HAP-1 (cell line): ENCODE results near the gene WDFY2.
A peak's percentile ranks its signal among the peaks of the same experiment; 100 is the strongest.
"Not testable (repeated sequence)": the region's sequence is repeated elsewhere in the genome, so short reads cannot be mapped to it uniquely, and the experiment has no call there.

Experiments
- DNase-seq, 2 experiments: peaks; one replicate each; pipeline ENCODE4 v3.0.0-alpha.2; 2016 to 2020; ENCODE audit warnings: low spot score in 2 of 2
- H3K27me3 ChIP-seq: fragments of 250-450 bp; sonication (Bioruptor Pico); 2 replicates; pipeline ENCODE4 v1.5.1; 2020; ENCODE audit warnings: low read depth, mild to moderate bottlenecking, moderate library complexity
- H3K36me3 ChIP-seq: fragments of 250-450 bp; sonication (Bioruptor Pico); replicated peaks from 2 replicates; pipeline ENCODE4 v1.5.1; 2020; ENCODE audit warnings: mild to moderate bottlenecking
- H3K4me1 ChIP-seq: fragments of 250-450 bp; sonication (Bioruptor Pico); 2 replicates; pipeline ENCODE4 v1.5.1; 2020; ENCODE audit warnings: mild to moderate bottlenecking
- H3K4me3 ChIP-seq: fragments of 250-450 bp; sonication (Bioruptor Pico); 2 replicates; pipeline ENCODE4 v1.5.1; 2020; ENCODE audit warnings: mild to moderate bottlenecking, moderate library complexity
- H3K9me3 ChIP-seq: fragments of 250-450 bp; sonication (Bioruptor Pico); 2 replicates; pipeline ENCODE4 v1.5.1; 2020; ENCODE audit warnings: mild to moderate bottlenecking, moderate library complexity
- in situ Hi-C: fragments of 300-500 bp; cut with MboI; formaldehyde crosslinking; loops from 3 replicates; pipeline ENCODE4 v1.14.3; 2020; ENCODE audit warnings: low sequenced_read_pairs, inconsistent platforms, mixed read lengths

WDFY2 gene

DNA sequence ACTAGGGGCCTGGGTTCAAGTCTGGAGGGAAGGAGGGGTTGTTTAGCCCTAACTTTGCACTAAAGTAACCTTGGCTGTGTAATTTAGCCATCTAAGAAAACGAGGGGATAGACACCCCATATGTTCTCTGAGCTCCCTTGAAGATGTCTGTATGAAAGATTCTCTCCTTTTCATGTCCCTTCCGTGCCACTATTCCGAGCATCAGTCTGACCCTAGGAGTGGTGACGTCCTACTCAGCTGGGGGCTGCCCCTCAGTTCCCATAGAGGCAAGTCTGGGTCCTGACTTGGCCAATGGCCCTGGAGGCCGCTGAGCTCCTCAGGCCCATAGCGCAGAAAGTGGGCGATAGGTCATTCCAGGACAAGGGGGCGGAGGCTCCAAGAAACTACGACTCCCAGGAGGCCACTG, 790 bp upstream of the WDFY2 start:
- peak overlapping the region; percentile 76 for H3K4me3 ChIP-seq
- in situ Hi-C loops: loop anchor here (10.0 kb wide), 1 partner anchor 129 kb away; the partner anchor contains the start of gene INTS6
- H3K4me1 ChIP-seq: peaks cover 24% of the 10 kb centered on the region
- H3K9me3 ChIP-seq: no peaks in the 10 kb centered on the region
- no peaks in the 10 kb centered on the region for H3K27me3 ChIP-seq
- H3K36me3 ChIP-seq: no peaks in the 10 kb centered on the region
- DNase-seq: no peak

DNA sequence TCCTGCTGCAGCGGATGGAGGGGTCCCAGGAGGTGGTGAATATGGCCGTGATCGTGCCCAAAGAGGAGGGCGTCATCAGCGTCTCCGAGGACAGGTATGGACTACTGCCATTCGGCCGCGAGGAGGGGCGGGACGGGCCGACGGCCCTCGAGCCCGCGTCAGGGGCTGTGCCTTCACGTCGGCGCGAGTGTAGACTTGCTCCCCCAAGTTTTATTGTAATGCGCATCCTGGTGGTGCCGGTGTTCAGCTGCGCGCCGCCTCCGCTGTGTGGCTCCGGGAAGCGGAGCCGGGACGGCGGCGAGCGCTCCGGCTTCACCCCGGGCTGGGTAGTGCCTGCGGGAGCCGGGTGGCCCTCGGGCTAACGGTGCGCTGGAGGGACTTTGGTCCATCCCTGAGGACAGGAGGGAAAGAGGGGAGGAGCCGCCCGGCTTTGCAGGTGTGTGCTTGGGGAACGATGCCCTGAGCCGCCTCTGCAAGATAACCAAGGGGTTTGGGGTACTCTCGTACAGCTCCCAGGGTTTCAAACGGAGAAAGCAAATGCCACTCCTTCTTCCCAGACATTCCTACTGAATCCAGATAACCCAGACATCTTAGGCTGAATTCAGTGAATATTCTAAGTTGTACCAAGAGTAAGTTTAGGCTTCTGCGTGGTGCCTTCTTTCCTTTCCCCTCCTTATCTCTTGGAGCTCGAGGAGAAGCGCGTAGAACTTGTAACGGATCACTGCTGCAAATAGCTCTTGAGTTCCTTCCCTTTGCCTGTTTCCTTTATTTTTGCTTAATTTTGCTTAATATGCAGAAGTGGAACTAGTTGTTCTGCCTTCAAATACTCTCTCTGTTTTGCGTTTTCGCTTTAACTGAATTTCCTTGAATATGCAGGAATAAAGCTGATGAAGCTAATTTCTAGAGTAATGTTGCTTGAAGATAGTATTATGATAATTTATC, 740 bp downstream of the WDFY2 start:
- in situ Hi-C loops: loop anchor here (10.0 kb wide), 1 partner anchor 130 kb away; the partner anchor contains the start of gene INTS6
- DNase-seq: peak; percentile 51 to 72
- H3K4me1 ChIP-seq: peaks cover 39% of the 10 kb centered on the region
- no peaks in the 10 kb centered on the region for H3K36me3 ChIP-seq
- H3K4me3 ChIP-seq: peak overlapping the region; percentile 76
- H3K27me3 ChIP-seq: no peaks in the 10 kb centered on the region
- no peaks in the 10 kb centered on the region for H3K9me3 ChIP-seq

- in situ Hi-C loops: loop anchor here (10.0 kb wide), 1 partner anchor 131 kb away; the partner anchor contains the start of gene INTS6
- no peaks in the 10 kb centered on the region for H3K27me3 ChIP-seq
- peak overlapping the region; percentile 76 for H3K4me3 ChIP-seq
- peaks cover 41% of the 10 kb centered on the region for H3K4me1 ChIP-seq
- no peaks in the 10 kb centered on the region for H3K36me3 ChIP-seq
- no peaks in the 10 kb centered on the region for H3K9me3 ChIP-seq
- no peak for DNase-seq
Measured at GRCh38 chr13:51585696-51586095, 1.4 kb downstream of the WDFY2 start.

GRCh38 chr13:51587372-51587771, 3.1 kb downstream of the WDFY2 start:
- no peaks in the 10 kb centered on the region for H3K9me3 ChIP-seq
- in situ Hi-C loops: loop anchor here (10.0 kb wide), 1 partner anchor 133 kb away; the partner anchor contains the start of gene INTS6
- DNase-seq: no peak
- no peaks in the 10 kb centered on the region for H3K36me3 ChIP-seq
- H3K4me3 ChIP-seq: no peak overlapping the region
- H3K27me3 ChIP-seq: no peaks in the 10 kb centered on the region
- H3K4me1 ChIP-seq: peaks cover 41% of the 10 kb centered on the region

- no peak overlapping the region for H3K4me3 ChIP-seq
- no peak for DNase-seq
- H3K9me3 ChIP-seq: no peaks in the 10 kb centered on the region
- in situ Hi-C loops: loop anchor here (10.0 kb wide), 1 partner anchor 134 kb away; the partner anchor contains the start of gene INTS6
- H3K27me3 ChIP-seq: no peaks in the 10 kb centered on the region
- peaks cover 37% of the 10 kb centered on the region for H3K4me1 ChIP-seq
- H3K36me3 ChIP-seq: no peaks in the 10 kb centered on the region
Measured at GRCh38 chr13:51588406-51588949, 4.2 kb downstream of the WDFY2 start.

DNA sequence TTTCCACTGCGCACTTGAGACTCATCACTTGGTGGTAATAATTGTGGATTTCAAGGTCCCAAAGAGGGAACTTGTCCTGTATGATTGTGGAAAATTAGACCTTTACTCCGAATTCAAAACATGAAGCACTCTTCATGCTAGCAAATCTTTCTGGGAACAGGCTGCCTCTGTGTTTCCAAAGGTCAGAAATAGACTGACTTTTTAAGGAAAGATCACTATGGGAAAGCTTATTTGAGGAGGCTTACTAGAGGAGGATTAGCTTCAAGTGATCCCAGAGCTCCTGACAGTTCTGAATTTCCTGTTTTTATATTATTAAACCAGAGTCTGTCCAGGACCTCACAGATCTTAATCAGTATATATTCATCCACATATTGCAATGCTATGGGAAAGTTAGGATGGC, 5.5 kb downstream of the WDFY2 start:
- H3K36me3 ChIP-seq: no peaks in the 10 kb centered on the region
- no peak for DNase-seq
- H3K4me1 ChIP-seq: peaks cover 36% of the 10 kb centered on the region
- in situ Hi-C loops: loop anchor here (10.0 kb wide), 1 partner anchor 135 kb away; the partner anchor contains the start of gene INTS6
- no peaks in the 10 kb centered on the region for H3K9me3 ChIP-seq
- H3K4me3 ChIP-seq: no peak overlapping the region
- H3K27me3 ChIP-seq: no peaks in the 10 kb centered on the region

- in situ Hi-C loops: no loop called here
- no peak for DNase-seq
Measured at GRCh38 chr13:51590231-51590970, 6.1 kb downstream of the WDFY2 start.

DNA sequence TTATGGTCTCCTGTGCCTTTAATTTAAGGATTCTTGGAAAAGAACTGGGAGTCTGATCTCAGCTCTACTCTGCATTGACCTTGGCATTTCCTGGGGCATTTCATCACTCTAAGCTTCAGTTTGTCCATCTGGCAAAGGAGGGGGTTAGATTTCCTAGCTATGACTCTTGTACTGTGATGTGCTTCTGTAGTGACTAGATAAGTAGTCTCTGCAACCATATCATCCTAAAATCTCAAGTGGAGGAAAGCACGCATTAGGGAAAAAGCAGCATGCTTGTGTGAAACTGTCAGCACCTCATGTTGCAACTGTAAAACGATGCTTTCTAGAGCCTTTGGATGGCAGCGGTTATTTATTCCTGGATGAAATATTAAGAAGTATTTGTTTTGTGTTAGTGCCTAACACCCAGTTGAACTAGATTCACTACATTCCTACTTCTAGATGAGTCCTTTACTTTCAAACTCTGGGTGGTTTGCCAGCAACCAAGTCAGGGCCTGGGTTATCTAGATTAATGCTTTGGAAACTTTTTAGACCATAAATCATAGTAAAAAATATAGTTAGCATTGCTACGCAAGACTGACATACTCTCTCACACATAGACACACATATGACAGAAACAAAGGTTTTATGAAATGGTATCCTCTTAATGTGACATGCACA, 6.8 kb downstream of the WDFY2 start:
- in situ Hi-C loops: no loop called here
- Histone ChIP-seq H3K9me3 (no peaks in the 10 kb centered on the region), H3K27me3 (no peaks in the 10 kb centered on the region), H3K36me3 (no peaks in the 10 kb centered on the region), H3K4me1 (peaks cover 29% of the 10 kb centered on the region), H3K4me3 (no peak overlapping the region)
- no peak for DNase-seq

More at GRCh38 chr13:51590231-51590970, 6.1 kb downstream of the WDFY2 start:
- no peaks in the 10 kb centered on the region for H3K9me3 ChIP-seq
- no peaks in the 10 kb centered on the region for H3K36me3 ChIP-seq
- peaks cover 36% of the 10 kb centered on the region for H3K4me1 ChIP-seq
- H3K4me3 ChIP-seq: no peak overlapping the region
- no peaks in the 10 kb centered on the region for H3K27me3 ChIP-seq

DNA sequence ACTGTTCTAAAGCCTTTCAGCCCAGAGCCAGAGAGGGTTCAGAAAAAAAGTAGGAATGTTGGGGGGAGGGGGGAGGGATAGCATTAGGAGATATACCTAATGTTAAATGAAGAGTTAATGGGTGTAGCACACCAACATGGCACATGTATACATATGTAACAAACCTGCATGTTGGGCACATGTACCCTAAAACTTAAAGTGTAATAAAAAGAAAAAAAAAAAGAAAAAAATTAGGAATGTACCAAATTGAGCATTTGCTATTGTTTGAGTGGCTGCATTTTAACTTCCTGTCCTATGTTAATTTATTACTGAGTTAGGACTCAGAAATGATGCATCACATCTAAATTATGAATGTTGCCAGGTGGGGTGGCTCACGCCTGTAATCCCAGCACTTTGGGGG, 7.7 kb downstream of the WDFY2 start:
- in situ Hi-C loops, H3K4me3 ChIP-seq, H3K36me3 ChIP-seq, H3K27me3 ChIP-seq, H3K9me3 ChIP-seq, DNase-seq: not testable (repeated sequence)
- H3K4me1 ChIP-seq: peaks cover 26% of the 10 kb centered on the region

DNA sequence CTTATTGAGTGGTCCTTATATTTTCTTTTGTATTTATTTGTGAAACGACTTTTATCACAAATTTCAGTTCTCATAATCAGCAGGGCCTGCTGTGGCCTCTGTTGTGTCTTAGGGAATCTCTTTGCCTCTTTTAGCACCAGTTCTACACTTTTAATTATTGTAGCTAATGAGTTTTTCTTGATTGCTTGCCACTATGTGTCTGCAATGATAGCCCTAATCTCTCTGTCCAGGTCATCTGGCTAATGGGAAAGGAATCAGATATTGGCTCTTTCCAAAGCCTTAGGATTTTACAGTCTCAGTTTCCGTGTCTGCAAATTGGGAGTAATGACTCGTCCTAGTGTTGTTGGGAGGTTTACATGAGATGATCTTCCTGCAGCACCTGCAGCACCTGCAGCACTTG, 10.2 kb downstream of the WDFY2 start:
- H3K4me3 ChIP-seq: no peak overlapping the region
- H3K4me1 ChIP-seq: peaks cover 7% of the 10 kb centered on the region
- H3K36me3 ChIP-seq: no peaks in the 10 kb centered on the region
- no peaks in the 10 kb centered on the region for H3K9me3 ChIP-seq
- no peak for DNase-seq
- no peaks in the 10 kb centered on the region for H3K27me3 ChIP-seq
- in situ Hi-C loops: no loop called here

DNA sequence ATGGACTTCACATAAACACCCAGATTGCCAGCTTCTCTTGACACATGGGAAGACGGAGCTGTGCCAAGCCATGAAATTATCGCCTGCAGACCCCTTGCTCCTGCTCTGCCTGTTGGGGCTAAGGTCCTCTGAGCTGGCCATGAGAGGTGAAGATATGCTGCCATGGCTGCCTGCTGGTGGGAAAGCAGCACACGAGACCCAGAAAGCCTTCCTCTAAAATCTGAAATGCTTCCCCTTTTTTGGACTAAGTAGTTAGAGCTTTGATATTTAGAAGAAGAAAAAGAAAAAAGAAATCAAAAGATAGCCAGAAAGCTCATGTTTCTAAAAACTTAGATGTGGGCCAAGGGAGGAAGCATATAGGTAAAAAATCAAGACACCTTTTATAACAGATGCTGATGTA, 11.2 kb downstream of the WDFY2 start:
- in situ Hi-C loops: no loop called here
- no peaks in the 10 kb centered on the region for H3K27me3 ChIP-seq
- no peak for DNase-seq
- H3K36me3 ChIP-seq: no peaks in the 10 kb centered on the region
- H3K4me3 ChIP-seq: no peak overlapping the region
- no peaks in the 10 kb centered on the region for H3K4me1 ChIP-seq
- H3K9me3 ChIP-seq: no peaks in the 10 kb centered on the region

DNA sequence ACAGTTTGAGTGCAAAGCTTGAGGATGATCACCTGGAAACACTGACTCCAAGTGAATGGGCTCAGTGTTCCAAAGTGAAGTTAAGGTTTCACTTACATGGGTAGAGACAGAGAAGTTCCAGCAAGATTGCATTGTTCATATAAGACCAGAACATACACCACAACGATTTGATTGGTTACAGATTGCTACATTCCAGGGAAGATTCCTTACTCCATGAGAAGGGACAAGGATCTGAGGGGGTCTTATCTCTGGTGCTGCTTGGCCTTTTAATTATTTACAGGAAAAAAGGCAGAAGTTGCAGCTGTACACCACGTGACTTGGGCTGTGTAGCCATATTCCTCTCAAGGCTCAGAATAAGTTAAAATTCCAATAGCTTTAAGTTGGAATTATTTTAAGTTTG, 12.3 kb downstream of the WDFY2 start:
- no peaks in the 10 kb centered on the region for H3K9me3 ChIP-seq

More for the DNA sequence above, 12.3 kb downstream of the WDFY2 start:
- Histone ChIP-seq H3K36me3 (no peaks in the 10 kb centered on the region), H3K4me3 (no peak overlapping the region), H3K4me1 (no peaks in the 10 kb centered on the region; the same call in 1 of the 2 replicates), H3K27me3 (no peaks in the 10 kb centered on the region)
- in situ Hi-C loops: no loop called here
- DNase-seq: no peak
